Loucy (cell line): ENCODE measurements around the gene ZKSCAN3.

ENCODE experiments used
- CTCF ChIP-seq: fragments of 200-600 bp; sonication (generic); conservative IDR thresholded peaks from 2 replicates; pipeline ENCODE4 v1.5.1; 2014; ENCODE audit warnings: mild to moderate bottlenecking, antibody characterized with exemption, low read length
- EZH2phosphoT487 ChIP-seq: fragments of 200-600 bp; IDR thresholded peaks from 2 replicates; pipeline ENCODE4 v1.6.1; 2018; ENCODE audit warnings: antibody characterized with exemption, mild to moderate bottlenecking, moderate library complexity, borderline replicate concordance

GRCh38 chr6:28343898-28344677 lies 5.7 kb upstream of the ZKSCAN3 start:
- TF ChIP-seq EZH2phosphoT487 (no peak), CTCF (no peak)
